Measurements from ENCODE around the gene TJP3.

- TF ChIP-seq YY1 (IDR thresholded peaks at IDR 0.05; ENCODE audit: insufficient read depth, insufficient read length): no peak
- no peak for TF ChIP-seq ZNF274 (IDR thresholded peaks at IDR 0.05; ENCODE audit: low read depth, low read length)
Measured at GRCh38 chr19:3752492-3752891, 44.3 kb downstream of the TJP3 start.
